Esophagus squamous epithelium (tissue), 5 donors: Measurements from ENCODE around the gene SPTBN4. TPM values are rescaled to one million over a fixed set of nuclear protein-coding genes. Genes with fewer than 3 reads are reported as not detected.

Experiments
- DNase-seq: peaks from one replicate; lab custom pipeline; 2025; lab: John Stamatoyannopoulos, UW
- H3K27ac ChIP-seq, 4 donors: fragments of 200-600 bp; sonication (generic); one replicate each; pipeline ENCODE4 v1.5.1; 2016 to 2019; ENCODE audit warnings: mild to moderate bottlenecking in 1 of 4
- H3K27me3 ChIP-seq, 4 donors: fragments of 200-600 bp; sonication (generic); 1 replicate in 3 of 4; 2 replicates in 1 of 4; pipeline versions ENCODE4 v1.5.1 to v1.6.0; 2017 to 2021; ENCODE audit warnings: antibody characterized with exemption in 1 of 4
- H3K36me3 ChIP-seq, 3 donors: fragments of 200-600 bp; sonication (generic); one replicate each; pipeline ENCODE4 v1.5.1; 2016 to 2019
- H3K4me1 ChIP-seq, 3 donors: fragments of 200-600 bp; sonication (generic); one replicate each; pipeline ENCODE4 v1.5.1; 2017 to 2019
- H3K4me3 ChIP-seq, 4 donors: fragments of 200-600 bp; sonication (generic); 1 replicate in 3 of 4; 2 replicates in 1 of 4; pipeline ENCODE4 v1.5.1; 2016 to 2019; ENCODE audit warnings: mild to moderate bottlenecking in 2 of 4, moderate library complexity in 1 of 4
- H3K9me3 ChIP-seq, 3 donors: fragments of 200-600 bp; sonication (generic); one replicate each; pipeline ENCODE4 v1.5.1; 2016 to 2019
- CTCF ChIP-seq, 6 experiments: fragments of 450-650 bp in 4 of 6; fragments of 200-600 bp in 2 of 6; sonication (generic) in 2 of 6; IDR thresholded peaks; one replicate each; pipeline ENCODE4 v1.5.1; 2016 to 2019; ENCODE audit warnings: antibody characterized with exemption in 6 of 6, mild to moderate bottlenecking in 4 of 6, moderate library complexity in 4 of 6
- POLR2A ChIP-seq, 4 donors: fragments of 450-650 bp; IDR thresholded peaks; one replicate each; pipeline ENCODE4 v1.6.1; 2017; ENCODE audit warnings: antibody characterized with exemption in 4 of 4, mild to moderate bottlenecking in 4 of 4, moderate library complexity in 3 of 4
- WGBS, 2 donors: methylation state at CpG; one replicate each; pipeline ENCODE4 v1.1.5; 2018; 5-methylcytosine and 5-hydroxymethylcytosine counted together
- intact Hi-C: fragments of 100-400 bp; cut with DNase I; formaldehyde crosslinking; loops from one replicate; pipeline ENCODE4 v1.15.0; 2022
- total RNA-seq, 4 donors: library from RNA; depleted of rRNA; stranded (reverse); fragments of >200 nt; gene quantifications; one replicate each; pipeline ENCODE4 v1.1.0, GENCODE V29; 2016
- donor health status: DM: yes; HTN: yes; CAD: no.

The SPTBN4 gene
- total RNA-seq, 4 donors from 2014 or later = 0.08 to 2.0 (median 1.2) TPM

- Histone ChIP-seq H3K4me1 (peaks cover 20 to 66% (median 36%) of the 10 kb centered on the region in 3 donors), H3K9me3 (no peaks in the 10 kb centered on the region), H3K36me3 (peaks cover 0 to 13% (median 7%) of the 10 kb centered on the region in 3 donors), H3K4me3 (peak overlapping the region; percentile 64 to 87 (median 79)), H3K27ac (peak overlapping the region; percentile 97 to 100 (median 100)), H3K27me3 (no peaks in the 10 kb centered on the region)
- 50 to 55% methylated on average over 14 of the region's 14 CpGs for WGBS, 2 donors
- intact Hi-C loops = loop anchor here (10.0 kb wide), 1 partner anchor 184 kb away; the partner anchor contains the start of gene LTBP4
- no peak for TF ChIP-seq CTCF (IDR thresholded peaks at IDR 0.05)
- TF ChIP-seq POLR2A (IDR thresholded peaks at IDR 0.05) = no peak
- DNase-seq = no peak
These were observed 46.4 kb upstream of the SPTBN4 start for GRCh38 chr19:40420451-40420765.

GRCh38 chr19:40420766-40421765 lies 45.7 kb upstream of the SPTBN4 start:
- Histone ChIP-seq H3K27me3 (no peaks in the 10 kb centered on the region), H3K36me3 (peaks cover 0 to 13% (median 7%) of the 10 kb centered on the region in 3 donors), H3K4me3 (peak overlapping the region; percentile 64 to 87 (median 79)), H3K27ac (peak overlapping the region; percentile 97 to 100 (median 100)), H3K9me3 (no peaks in the 10 kb centered on the region), H3K4me1 (peaks cover 20 to 65% (median 36%) of the 10 kb centered on the region in 3 donors)
- no peak for DNase-seq
- WGBS, 2 donors = 2 to 4% methylated on average over 30 to 40 of the region's 56 CpGs
- intact Hi-C loops = loop anchor here (10.0 kb wide), 1 partner anchor 184 kb away; the partner anchor contains the start of gene LTBP4
- TF ChIP-seq CTCF (IDR thresholded peaks at IDR 0.05) = peak; percentile 89 to 98 (median 93)
- TF ChIP-seq POLR2A (IDR thresholded peaks at IDR 0.05) = peak in 3 of 4 donors; percentile 79 to 92 (median 81)

- Histone ChIP-seq H3K9me3 (no peaks in the 10 kb centered on the region), H3K27ac (peak overlapping the region; percentile 97 to 100 (median 100)), H3K36me3 (peaks cover 0 to 13% (median 7%) of the 10 kb centered on the region in 3 donors), H3K4me1 (peaks cover 20 to 65% (median 42%) of the 10 kb centered on the region in 3 donors), H3K27me3 (no peaks in the 10 kb centered on the region), H3K4me3 (peak overlapping the region in 2 of 4 donors; percentile 75 to 83)
- intact Hi-C loops = loop anchor here (10.0 kb wide), 1 partner anchor 183 kb away; the partner anchor contains the start of gene LTBP4
- DNase-seq = no peak
- WGBS, 2 donors = 77 to 81% methylated on average over 16 of the region's 16 CpGs
- TF ChIP-seq POLR2A (IDR thresholded peaks at IDR 0.05) (no peak), CTCF (IDR thresholded peaks at IDR 0.05) (no peak)
These were observed 44.6 kb upstream of the SPTBN4 start for GRCh38 chr19:40421993-40422747.

GRCh38 chr19:40422748-40423566 lies 43.8 kb upstream of the SPTBN4 start:
- H3K36me3 ChIP-seq = peaks cover 0 to 13% (median 7%) of the 10 kb centered on the region in 3 donors
- no peak overlapping the region for H3K4me3 ChIP-seq
- H3K27ac ChIP-seq = peak overlapping the region; percentile 64 to 100 (median 100)
- no peak for TF ChIP-seq POLR2A (IDR thresholded peaks at IDR 0.05)
- no peak for TF ChIP-seq CTCF (IDR thresholded peaks at IDR 0.05)
- intact Hi-C loops = loop anchor here (10.0 kb wide), 1 partner anchor 182 kb away; the partner anchor contains the start of gene LTBP4
- no peaks in the 10 kb centered on the region for H3K9me3 ChIP-seq
- H3K27me3 ChIP-seq = no peaks in the 10 kb centered on the region
- WGBS, 2 donors = 73 to 81% methylated on average over 10 to 18 of the region's 31 CpGs
- no peak for DNase-seq
- H3K4me1 ChIP-seq = peaks cover 20 to 61% (median 42%) of the 10 kb centered on the region in 3 donors
